IMR-90 (cell line): Measurements from ENCODE around the gene OTUD7B. TPM values are rescaled to one million over a fixed set of nuclear protein-coding genes. Genes with fewer than 3 reads are reported as not detected.

Source experiments
- ATAC-seq: fragments of 200-7000 bp; cut with Tn5 transposase; 2 replicates; pipeline ENCODE4 v1.9.1; 2020; ENCODE audit warnings: low read depth, mild to moderate bottlenecking, moderate library complexity
- BruUV-seq: library from RNA; stranded (reverse); fragments of 400-500 nt; replicated peaks from 2 replicates; lab custom pipeline; 2021; lab: Mats Ljungman, UMichigan
- CTCF ChIA-PET: fragments of 300-600 bp; formaldehyde crosslinking; extraction: SDS; loops from one replicate; lab custom pipeline; 2021; ENCODE audit warnings: antibody characterized with exemption; lab: Yijun Ruan, JAX
- POLR2A ChIA-PET: fragments of 300-600 bp; sonication (Branson Sonifier 250); formaldehyde crosslinking; loops from one replicate; lab custom pipeline; 2022; ENCODE audit warnings: antibody characterized with exemption; ENCODE audit not compliant: unreplicated experiment; lab: Charles Lee
- DNase-seq: peaks from one replicate; pipeline ENCODE4 v3.0.0; 2013
- H2AFZ ChIP-seq: replicated peaks from 2 replicates; pipeline ENCODE3; 2013; ENCODE audit warnings: low read length, mild to moderate bottlenecking; ENCODE audit not compliant: poor library complexity
- H2AK5ac ChIP-seq: 2 replicates; pipeline ENCODE4 v1.6.1; 2013; ENCODE audit warnings: low read depth, low read length, inconsistent platforms
- H2AK9ac ChIP-seq: replicated peaks from 2 replicates; pipeline ENCODE3; 2013; ENCODE audit warnings: mild to moderate bottlenecking, low read depth, low read length, moderate library complexity; ENCODE audit not compliant: poor library complexity
- H2BK120ac ChIP-seq: 2 replicates; pipeline ENCODE4 v1.6.1; 2013; ENCODE audit warnings: low read depth, low read length, inconsistent platforms
- H2BK15ac ChIP-seq: 3 replicates; pipeline ENCODE4 v1.6.1; 2013; ENCODE audit warnings: low read depth, low read length, inconsistent platforms
- H2BK20ac ChIP-seq: 2 replicates; pipeline ENCODE4 v1.6.1; 2013; ENCODE audit warnings: low read depth, mild to moderate bottlenecking, inconsistent platforms, low read length, moderate library complexity
- H2BK5ac ChIP-seq: 2 replicates; pipeline ENCODE4 v1.6.1; 2013; ENCODE audit warnings: mild to moderate bottlenecking, low read depth, low read length, inconsistent platforms; ENCODE audit not compliant: poor library complexity, severe bottlenecking
- H3K14ac ChIP-seq: replicated peaks from 2 replicates; pipeline ENCODE4 v1.6.1; 2013; ENCODE audit warnings: low read depth, low read length, inconsistent platforms
- H3K18ac ChIP-seq: 2 replicates; pipeline ENCODE4 v1.6.1; 2013; ENCODE audit warnings: low read depth, low read length, control low read depth
- H3K23ac ChIP-seq: 2 replicates; pipeline ENCODE4 v1.6.1; 2013; ENCODE audit warnings: low read depth, low read length, inconsistent platforms
- H3K27ac ChIP-seq: 2 replicates; pipeline ENCODE4 v1.5.1; 2013; ENCODE audit warnings: mild to moderate bottlenecking, control low read depth, low read length; ENCODE audit not compliant: insufficient read depth
- H3K27me3 ChIP-seq: 2 replicates; pipeline ENCODE4 v1.6.1; 2013; ENCODE audit warnings: low read length; ENCODE audit not compliant: control insufficient read depth, insufficient read depth
- H3K36me3 ChIP-seq: 2 replicates; pipeline ENCODE4 v1.6.1; 2013; ENCODE audit warnings: low read length, mixed read lengths; ENCODE audit not compliant: control insufficient read depth, insufficient read depth
- H3K4ac ChIP-seq: 2 replicates; pipeline ENCODE4 v1.6.1; 2013; ENCODE audit warnings: low read depth, low read length, inconsistent platforms
- H3K4me1 ChIP-seq: 2 replicates; pipeline ENCODE4 v1.6.1; 2013; ENCODE audit warnings: low read length, mixed read lengths; ENCODE audit not compliant: control insufficient read depth, insufficient read depth
- H3K4me2 ChIP-seq: 2 replicates; pipeline ENCODE4 v1.6.1; 2013; ENCODE audit warnings: low read depth, mild to moderate bottlenecking, control low read depth, low read length, moderate library complexity
- H3K4me3 ChIP-seq: 2 replicates; pipeline ENCODE4 v1.5.1; 2013; ENCODE audit warnings: low read depth, mild to moderate bottlenecking, control low read depth, low read length, moderate library complexity; ENCODE audit not compliant: insufficient read depth
- H3K56ac ChIP-seq: 2 replicates; pipeline ENCODE4 v1.6.1; 2013; ENCODE audit warnings: low read length, inconsistent platforms; ENCODE audit not compliant: insufficient read depth; ENCODE audit errors: extremely low read depth
- H3K79me1 ChIP-seq, 2 experiments: 2 replicates each; pipeline ENCODE4 v1.6.1; 2013; ENCODE audit warnings: low read length in 2 of 2, inconsistent platforms in 1 of 2, low read depth in 1 of 2
- H3K9ac ChIP-seq: 2 replicates; pipeline ENCODE4 v1.6.1; 2013; ENCODE audit warnings: low read depth, low read length, control low read depth
- H3K9me1 ChIP-seq: 2 replicates; pipeline ENCODE4 v1.6.1; 2013; ENCODE audit warnings: low read length, inconsistent platforms; ENCODE audit not compliant: insufficient read depth
- H3K9me3 ChIP-seq: 2 replicates; pipeline ENCODE4 v1.6.1; 2013; ENCODE audit warnings: low read length; ENCODE audit not compliant: control insufficient read depth, insufficient read depth
- H4K20me1 ChIP-seq: 2 replicates; pipeline ENCODE4 v1.6.1; 2013; ENCODE audit warnings: low read length, inconsistent platforms; ENCODE audit not compliant: insufficient read depth
- H4K5ac ChIP-seq: 2 replicates; pipeline ENCODE4 v1.6.1; 2013; ENCODE audit warnings: mild to moderate bottlenecking, low read depth, low read length, control low read depth
- H4K8ac ChIP-seq, 2 experiments: 2 replicates each; pipeline ENCODE4 v1.6.1; 2013; ENCODE audit warnings: low read depth in 2 of 2, low read length in 2 of 2, control low read depth in 1 of 2, inconsistent platforms in 1 of 2
- H4K91ac ChIP-seq: 2 replicates; pipeline ENCODE4 v1.6.1; 2013; ENCODE audit warnings: low read depth, low read length, inconsistent platforms; ENCODE audit not compliant: insufficient read depth
- BHLHE40 ChIP-seq: fragments of 150-350 bp; IDR thresholded peaks from 2 replicates; pipeline ENCODE4 v1.6.1; 2016; ENCODE audit warnings: mild to moderate bottlenecking, low read depth, low read length
- CEBPB ChIP-seq: IDR thresholded peaks from 2 replicates; pipeline ENCODE4 v1.6.1; 2012; ENCODE audit warnings: low read depth, low read length, improper control_type of control experiment
- MAZ ChIP-seq: IDR thresholded peaks from 2 replicates; pipeline ENCODE4 v1.6.1; 2012; ENCODE audit warnings: low read depth, mild to moderate bottlenecking, low read length, improper control_type of control experiment, moderate library complexity, borderline replicate concordance
- POLR2A ChIP-seq: IDR thresholded peaks from 2 replicates; pipeline ENCODE4 v1.6.1; 2012; ENCODE audit warnings: mild to moderate bottlenecking, low read depth, low read length
- RAD21 ChIP-seq: IDR thresholded peaks from 2 replicates; pipeline ENCODE4 v1.6.1; 2012; ENCODE audit warnings: low read length, improper control_type of control experiment
- RFX5 ChIP-seq: IDR thresholded peaks from 2 replicates; pipeline ENCODE4 v1.8.0; 2012; ENCODE audit warnings: low read depth, mild to moderate bottlenecking, low read length, moderate library complexity
- WGBS, 2 experiments: methylation state at CpG; one replicate each; pipeline versions ENCODE4 v1.1.5 to v1.1.7; 2013; ENCODE audit warnings: missing lambda C conversion rate in 2 of 2; ENCODE audit not compliant: insufficient read length in 1 of 2; ENCODE audit errors: extremely low coverage in 2 of 2; 5-methylcytosine and 5-hydroxymethylcytosine counted together
- dilution Hi-C: fragments of 300-500 bp; cut with HindIII; formaldehyde crosslinking; loops from one replicate; pipeline ENCODE4 v1.14.3; 2018; ENCODE audit warnings: low sequenced_read_pairs; ENCODE audit not compliant: unreplicated experiment
- in situ Hi-C: fragments of 300-500 bp; cut with MboI; formaldehyde crosslinking; loops from 3 replicates; pipeline ENCODE4 v1.14.3; 2019; ENCODE audit warnings: low sequenced_read_pairs, inconsistent platforms, mixed read lengths
- intact Hi-C: fragments of 100-400 bp; cut with micrococcal nuclease; formaldehyde crosslinking; loops from 2 replicates; pipeline ENCODE4 v1.10.0; 2022
- polyA plus RNA-seq, 3 experiments: library from polyadenylated mRNA; depleted of rRNA; stranded (reverse); fragments of >200 nt; gene quantifications; 2 replicates each; pipeline ENCODE4 v1.2.3, GENCODE V29; 2012; ENCODE audit warnings: low replicate concordance in 1 of 3
- total RNA-seq: library from RNA; depleted of rRNA; stranded (reverse); fragments of >200 nt; gene quantifications from 2 replicates; pipeline ENCODE4 v1.2.3, GENCODE V29; 2012
- TF ChIP-seq, protein P1 (sequence below): conservative IDR thresholded peaks from 2 replicates; pipeline ENCODE4 v1.5.1; 2012; ENCODE audit warnings: mild to moderate bottlenecking, low read depth, low read length, improper control_type of control experiment
- TF ChIP-seq, protein P2 (sequence below): fragments of 150-350 bp; IDR thresholded peaks from 2 replicates; pipeline ENCODE4 v1.6.1; 2016; ENCODE audit warnings: low read depth, mild to moderate bottlenecking, low read length, moderate library complexity, borderline replicate concordance
- TF ChIP-seq, protein P3 (sequence below): fragments of 150-350 bp; IDR thresholded peaks from 2 replicates; pipeline ENCODE4 v1.6.1; 2017; ENCODE audit warnings: mild to moderate bottlenecking, antibody characterized with exemption, low read length, low read depth

The OTUD7B gene
- total and polyA plus RNA-seq, 2 of the 4 experiments (the other 2 are of a cell fraction): 7.5 to 18.6 TPM

DNA sequence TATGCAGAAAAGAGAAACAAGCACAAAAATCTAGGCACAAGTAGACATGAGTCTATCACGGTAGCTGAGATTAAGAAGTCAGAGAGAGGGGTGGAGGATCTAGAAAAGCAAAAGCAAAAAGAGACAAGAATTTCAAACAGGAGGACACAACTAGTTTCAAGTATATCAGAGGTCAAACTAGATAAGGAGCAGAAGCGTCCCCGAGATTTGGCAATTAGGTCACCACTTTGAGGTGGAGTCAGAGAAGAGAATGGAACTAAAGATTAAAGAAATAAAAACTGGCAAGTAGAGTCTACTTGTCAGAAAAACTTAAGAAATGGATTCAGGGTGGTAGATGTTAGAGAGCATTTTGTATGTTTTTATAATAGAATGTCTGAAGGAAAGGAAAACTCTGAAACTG, 85.2 kb downstream of the OTUD7B start:
- Histone ChIP-seq H2AK5ac (no peak overlapping the region), H2BK120ac (no peak overlapping the region), H3K4me1 (peaks cover 3% of the 10 kb centered on the region), H3K36me3 (peaks cover 33% of the 10 kb centered on the region), H3K79me1 (peaks cover 26 to 58% of the 10 kb centered on the region in 2 experiments), H3K27me3 (no peaks in the 10 kb centered on the region), H2BK5ac (no peak overlapping the region), H3K23ac (no peak overlapping the region), H4K8ac (no peak overlapping the region), H3K4me2 (no peak overlapping the region), H3K9me3 (no peaks in the 10 kb centered on the region), H4K5ac (no peak overlapping the region), H3K27ac (no peak overlapping the region), H3K18ac (no peak overlapping the region), H3K4me3 (no peak overlapping the region), H3K4ac (no peak overlapping the region), H2BK20ac (no peak overlapping the region), H3K9ac (no peak overlapping the region), H3K14ac (no peak overlapping the region), H4K91ac (no peak overlapping the region), H2BK15ac (no peak overlapping the region), H2AFZ (no peak overlapping the region), H2AK9ac (no peak overlapping the region), H3K9me1 (peaks cover 7% of the 10 kb centered on the region; the same call in 1 of the 2 replicates), H3K56ac (no peak overlapping the region), H4K20me1 (peaks cover 8% of the 10 kb centered on the region; the same call in 1 of the 2 replicates)
- 100% methylated on average over 2 of the region's 3 CpGs; no CpG with 5 or more reads in 1 of the 2 experiments for WGBS, 2 experiments
- CTCF ChIA-PET: no interaction called here
- DNase-seq: no peak
- BruUV-seq: no TSS peak
- POLR2A ChIA-PET: interaction anchor here (0.6 kb wide), 1 partner anchor 9 kb away, joined by 5 read pairs; no protein-coding TSS in a partner anchor
- ATAC-seq: no peak
- in situ Hi-C loops: no loop called here
- dilution Hi-C loops: no loop called here
- intact Hi-C loops: no loop called here
- TF ChIP-seq CEBPB (no peak), RAD21 (no peak), RFX5 (no peak), BHLHE40 (no peak), POLR2A (no peak), MAZ (no peak)
- TF ChIP-seq, protein P1, sequence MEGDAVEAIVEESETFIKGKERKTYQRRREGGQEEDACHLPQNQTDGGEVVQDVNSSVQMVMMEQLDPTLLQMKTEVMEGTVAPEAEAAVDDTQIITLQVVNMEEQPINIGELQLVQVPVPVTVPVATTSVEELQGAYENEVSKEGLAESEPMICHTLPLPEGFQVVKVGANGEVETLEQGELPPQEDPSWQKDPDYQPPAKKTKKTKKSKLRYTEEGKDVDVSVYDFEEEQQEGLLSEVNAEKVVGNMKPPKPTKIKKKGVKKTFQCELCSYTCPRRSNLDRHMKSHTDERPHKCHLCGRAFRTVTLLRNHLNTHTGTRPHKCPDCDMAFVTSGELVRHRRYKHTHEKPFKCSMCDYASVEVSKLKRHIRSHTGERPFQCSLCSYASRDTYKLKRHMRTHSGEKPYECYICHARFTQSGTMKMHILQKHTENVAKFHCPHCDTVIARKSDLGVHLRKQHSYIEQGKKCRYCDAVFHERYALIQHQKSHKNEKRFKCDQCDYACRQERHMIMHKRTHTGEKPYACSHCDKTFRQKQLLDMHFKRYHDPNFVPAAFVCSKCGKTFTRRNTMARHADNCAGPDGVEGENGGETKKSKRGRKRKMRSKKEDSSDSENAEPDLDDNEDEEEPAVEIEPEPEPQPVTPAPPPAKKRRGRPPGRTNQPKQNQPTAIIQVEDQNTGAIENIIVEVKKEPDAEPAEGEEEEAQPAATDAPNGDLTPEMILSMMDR: no peak
- TF ChIP-seq, protein P2, sequence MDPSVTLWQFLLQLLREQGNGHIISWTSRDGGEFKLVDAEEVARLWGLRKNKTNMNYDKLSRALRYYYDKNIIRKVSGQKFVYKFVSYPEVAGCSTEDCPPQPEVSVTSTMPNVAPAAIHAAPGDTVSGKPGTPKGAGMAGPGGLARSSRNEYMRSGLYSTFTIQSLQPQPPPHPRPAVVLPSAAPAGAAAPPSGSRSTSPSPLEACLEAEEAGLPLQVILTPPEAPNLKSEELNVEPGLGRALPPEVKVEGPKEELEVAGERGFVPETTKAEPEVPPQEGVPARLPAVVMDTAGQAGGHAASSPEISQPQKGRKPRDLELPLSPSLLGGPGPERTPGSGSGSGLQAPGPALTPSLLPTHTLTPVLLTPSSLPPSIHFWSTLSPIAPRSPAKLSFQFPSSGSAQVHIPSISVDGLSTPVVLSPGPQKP: no peak
- TF ChIP-seq, protein P3, sequence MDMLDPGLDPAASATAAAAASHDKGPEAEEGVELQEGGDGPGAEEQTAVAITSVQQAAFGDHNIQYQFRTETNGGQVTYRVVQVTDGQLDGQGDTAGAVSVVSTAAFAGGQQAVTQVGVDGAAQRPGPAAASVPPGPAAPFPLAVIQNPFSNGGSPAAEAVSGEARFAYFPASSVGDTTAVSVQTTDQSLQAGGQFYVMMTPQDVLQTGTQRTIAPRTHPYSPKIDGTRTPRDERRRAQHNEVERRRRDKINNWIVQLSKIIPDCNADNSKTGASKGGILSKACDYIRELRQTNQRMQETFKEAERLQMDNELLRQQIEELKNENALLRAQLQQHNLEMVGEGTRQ: no peak
